ENCODE data around the gene SLC6A2.

SLC6A2 gene

GRCh38 chr16:55651841-55652824 is 3.7 kb upstream of the SLC6A2 start:
- no peak for DNase-seq

GRCh38 chr16:55653106-55653505 is 2.7 kb upstream of the SLC6A2 start:
- DNase-seq, result no peak

DNA sequence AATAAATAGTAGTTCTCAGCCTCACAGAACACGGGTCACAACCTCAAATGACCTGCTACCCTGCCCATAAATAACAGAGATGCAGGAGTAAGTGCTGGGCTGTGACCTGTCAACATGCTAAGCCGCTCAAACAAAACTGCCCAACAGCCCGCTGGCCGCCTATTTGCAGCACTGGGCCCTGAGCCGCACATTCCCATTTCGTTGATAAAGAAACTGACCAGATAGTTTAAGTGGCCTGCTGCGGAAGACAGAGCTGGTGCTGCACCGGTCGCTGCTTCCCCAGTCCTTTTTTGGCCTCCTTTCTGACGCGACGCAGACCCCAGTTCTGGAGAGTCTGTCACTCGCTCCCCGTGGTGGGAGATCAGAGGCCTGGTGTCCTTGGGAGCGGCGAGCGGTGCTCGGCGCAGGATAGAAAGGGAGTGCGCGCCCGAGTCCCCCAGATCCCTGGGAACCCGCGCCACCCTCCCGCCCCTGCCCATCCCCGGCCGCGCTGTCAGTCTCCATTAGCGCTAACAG is 349 bp upstream of the SLC6A2 start:
- no peak for DNase-seq

DNA sequence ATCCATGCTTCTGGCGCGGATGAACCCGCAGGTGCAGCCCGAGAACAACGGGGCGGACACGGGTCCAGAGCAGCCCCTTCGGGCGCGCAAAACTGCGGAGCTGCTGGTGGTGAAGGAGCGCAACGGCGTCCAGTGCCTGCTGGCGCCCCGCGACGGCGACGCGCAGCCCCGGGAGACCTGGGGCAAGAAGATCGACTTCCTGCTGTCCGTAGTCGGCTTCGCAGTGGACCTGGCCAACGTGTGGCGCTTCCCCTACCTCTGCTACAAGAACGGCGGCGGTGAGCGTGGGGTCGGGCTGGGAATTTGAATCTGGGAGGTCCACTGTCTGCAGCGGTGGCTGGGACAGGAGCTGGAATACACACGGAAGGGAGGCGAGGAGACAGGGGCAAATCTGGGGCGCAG is 904 bp downstream of the SLC6A2 start:
- DNase-seq, result no peak

- no peak for DNase-seq
Measured at GRCh38 chr16:55657616-55658015, 1.8 kb downstream of the SLC6A2 start.

DNA sequence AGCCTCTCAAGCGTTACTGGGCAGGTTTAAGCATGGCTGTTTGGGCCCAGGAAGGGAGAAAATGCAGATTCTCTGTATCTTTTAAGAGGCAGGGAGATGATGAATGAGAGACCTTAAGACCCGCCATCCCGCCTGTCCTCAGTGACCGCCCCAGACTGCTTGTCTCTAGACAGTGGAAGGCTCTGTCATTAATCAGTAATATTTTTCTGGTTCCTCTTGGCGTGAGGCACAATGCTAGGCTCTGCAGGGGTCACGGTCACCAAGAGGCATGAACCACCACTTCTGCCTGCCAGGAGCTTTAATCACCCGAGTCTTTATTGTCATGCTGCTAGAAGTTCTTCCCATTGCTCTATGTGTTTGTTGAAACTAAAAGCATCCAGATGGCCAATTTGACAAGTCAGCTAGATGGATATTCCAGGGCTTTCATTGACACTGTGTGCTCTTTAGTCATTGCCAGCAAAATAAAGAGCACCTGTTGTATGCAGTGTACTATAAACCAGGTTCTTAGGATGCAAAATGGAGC is 3.2 kb downstream of the SLC6A2 start:
- no peak for DNase-seq

- no peak for DNase-seq
Measured at GRCh38 chr16:55660026-55660425, 4.2 kb downstream of the SLC6A2 start.

GRCh38 chr16:55660828-55661227 is 5.0 kb downstream of the SLC6A2 start:
- no peak for DNase-seq

DNA sequence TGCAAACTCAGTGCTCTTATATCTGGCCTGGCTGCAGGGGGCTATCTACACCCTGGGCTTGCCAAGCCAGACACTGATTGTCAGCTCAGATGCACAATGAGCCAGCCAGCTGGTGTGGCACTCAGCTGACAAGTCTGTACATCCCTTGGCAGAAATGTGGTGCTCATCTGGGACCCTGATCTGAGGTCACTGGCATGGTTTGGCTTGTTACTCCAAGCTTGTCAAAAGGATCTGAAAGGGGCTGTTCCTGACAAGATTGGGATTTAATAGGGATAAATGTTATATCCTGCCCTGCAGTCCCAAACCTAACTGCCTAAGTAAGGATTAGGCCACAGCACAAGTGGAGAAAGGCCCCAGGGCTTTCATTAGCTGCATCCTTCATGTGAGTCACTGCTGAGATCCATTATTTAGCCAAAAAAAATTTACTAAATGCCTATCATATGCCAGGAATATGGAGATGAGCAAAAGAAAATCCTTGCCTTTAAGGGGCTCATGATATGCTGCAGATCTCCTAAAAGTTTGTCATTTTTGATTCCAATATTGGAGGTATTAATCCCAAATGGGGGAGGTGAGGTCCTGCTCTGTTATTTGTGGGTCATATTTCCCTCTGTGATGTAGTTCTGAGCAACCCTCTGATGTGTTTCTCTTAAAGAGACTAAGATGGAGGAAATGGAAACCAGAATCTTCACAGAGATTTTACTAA is 6.3 kb downstream of the SLC6A2 start:
- DNase-seq, result no peak

DNA sequence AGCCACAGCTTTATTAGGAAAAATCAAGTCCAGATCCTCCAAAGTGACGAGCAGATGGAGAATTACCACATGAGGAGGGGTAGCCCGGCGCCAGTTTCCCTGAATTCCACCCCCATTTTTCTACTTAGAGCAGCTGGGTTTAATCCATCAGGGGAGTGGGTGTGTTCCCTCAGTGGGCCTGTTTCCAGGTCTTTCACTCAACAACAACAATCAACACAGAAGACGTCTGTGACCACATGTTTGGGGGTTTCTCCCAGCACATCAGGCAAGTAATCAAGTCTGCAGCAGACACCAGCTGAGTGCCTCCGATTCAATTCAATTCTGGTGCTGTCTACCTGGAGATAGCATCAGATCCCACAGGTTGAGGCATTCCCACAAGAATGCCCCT is 6.8 kb downstream of the SLC6A2 start:
- no peak for DNase-seq

DNA sequence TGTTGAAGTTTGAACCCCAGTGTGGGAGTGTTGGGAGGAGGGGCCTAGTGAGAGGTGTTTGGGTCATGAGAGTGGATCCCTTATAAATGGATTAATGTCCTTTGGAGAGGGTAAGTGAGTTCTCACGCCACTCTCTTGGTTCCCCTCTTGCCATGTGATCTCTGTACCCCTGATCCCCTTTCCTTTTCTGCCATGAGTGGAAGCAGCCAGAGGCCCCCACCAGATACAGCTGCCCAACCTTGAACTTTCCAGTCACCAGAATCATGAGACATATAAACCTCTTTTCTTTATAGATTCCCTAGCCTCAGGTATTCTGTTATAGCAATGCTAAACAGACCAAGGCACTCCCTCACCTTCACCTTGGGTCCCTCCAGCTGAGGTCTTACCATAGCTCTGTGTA is 7.4 kb downstream of the SLC6A2 start:
- DNase-seq, result no peak

DNA sequence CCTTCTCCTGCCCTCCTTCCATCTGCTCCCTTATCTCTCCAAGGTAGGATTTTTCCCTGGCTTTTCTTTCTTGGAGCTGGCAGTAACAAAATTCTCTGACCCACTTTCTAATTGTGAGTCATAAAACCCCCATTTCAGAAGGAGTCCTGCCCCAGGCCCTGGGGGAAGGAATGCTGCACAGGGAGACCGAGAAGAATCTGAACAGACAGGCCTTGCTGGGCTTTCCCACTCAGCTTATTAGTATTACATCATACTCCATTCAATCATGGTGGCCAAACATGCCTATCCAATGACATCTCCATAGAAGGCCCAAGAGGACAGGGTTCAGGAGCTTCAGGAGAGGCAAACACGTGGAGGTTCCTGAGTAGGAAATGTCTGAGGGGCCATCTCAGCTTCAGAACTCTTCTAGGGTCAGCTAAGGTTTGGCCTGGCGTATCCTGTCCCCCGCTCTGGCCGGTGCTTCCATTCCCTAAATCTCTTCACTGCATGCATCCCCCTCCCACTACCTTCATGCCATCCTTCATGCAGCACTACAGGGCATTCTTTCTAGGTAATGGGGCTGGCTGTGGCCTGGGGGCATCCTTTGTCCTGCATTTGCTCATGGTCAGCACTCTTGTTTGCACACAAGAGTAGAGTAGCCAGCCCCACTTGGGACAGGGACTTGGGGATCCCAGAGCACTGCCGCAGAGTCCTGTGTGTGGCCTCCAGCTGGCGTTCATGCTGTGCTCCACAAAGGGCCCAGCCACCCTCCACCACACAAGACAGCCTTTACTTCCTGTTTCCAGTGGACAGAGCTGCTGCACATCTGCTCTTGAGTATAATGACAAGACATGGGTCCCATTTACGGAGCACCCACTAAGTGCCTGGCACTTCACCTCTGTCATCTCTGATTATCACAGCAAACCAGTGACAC is 8.2 kb downstream of the SLC6A2 start:
- DNase-seq, result no peak

DNA sequence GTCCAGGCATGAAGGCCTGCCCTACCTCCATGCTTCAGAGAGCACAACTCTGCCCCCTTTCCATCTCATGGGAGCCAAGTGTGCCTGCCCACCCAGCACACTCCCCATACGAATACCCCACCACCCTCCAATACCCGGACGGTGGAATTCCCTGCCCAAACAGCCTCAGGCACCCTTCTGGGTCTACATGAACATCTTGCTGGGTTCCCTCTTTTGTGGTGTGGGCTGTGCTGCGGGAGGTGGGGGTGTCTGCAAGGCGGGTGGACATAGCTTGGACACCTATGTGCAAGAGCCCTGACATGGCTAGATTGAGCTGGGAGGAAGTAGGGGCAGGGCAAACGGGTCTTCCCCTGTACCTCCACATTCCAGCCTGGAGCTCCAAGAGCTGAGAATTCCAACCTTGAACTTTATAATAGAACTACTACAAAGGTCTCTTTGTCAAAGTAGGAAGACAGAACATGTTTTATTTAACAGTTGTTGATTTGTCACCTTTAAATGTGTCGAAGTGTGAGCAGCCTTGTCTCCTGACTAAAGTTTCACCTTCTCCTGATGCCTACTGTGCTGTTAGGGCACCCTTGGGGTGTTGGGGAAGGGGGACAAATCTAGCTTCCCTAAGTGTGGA is 9.1 kb downstream of the SLC6A2 start:
- no peak for DNase-seq

DNA sequence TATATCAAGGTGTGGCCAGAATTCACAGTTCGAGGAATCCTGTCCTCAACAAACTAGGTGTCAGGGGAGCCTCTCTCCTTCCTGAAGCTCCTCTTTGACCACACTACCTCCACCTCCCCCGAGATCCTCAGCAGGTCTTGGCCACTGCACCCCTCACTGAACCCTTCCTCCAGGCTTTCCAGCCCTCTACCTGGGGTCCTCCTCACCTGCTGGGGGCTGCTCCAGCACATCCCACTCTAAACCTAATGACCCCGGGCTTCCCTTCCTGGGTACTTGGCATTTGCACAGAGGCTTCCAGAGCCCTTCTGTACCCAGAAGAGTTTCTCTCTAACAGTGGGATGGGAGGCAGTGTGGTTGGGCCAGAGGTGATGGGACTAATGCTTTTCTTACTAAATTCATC is 9.7 kb downstream of the SLC6A2 start:
- no peak for DNase-seq

DNA sequence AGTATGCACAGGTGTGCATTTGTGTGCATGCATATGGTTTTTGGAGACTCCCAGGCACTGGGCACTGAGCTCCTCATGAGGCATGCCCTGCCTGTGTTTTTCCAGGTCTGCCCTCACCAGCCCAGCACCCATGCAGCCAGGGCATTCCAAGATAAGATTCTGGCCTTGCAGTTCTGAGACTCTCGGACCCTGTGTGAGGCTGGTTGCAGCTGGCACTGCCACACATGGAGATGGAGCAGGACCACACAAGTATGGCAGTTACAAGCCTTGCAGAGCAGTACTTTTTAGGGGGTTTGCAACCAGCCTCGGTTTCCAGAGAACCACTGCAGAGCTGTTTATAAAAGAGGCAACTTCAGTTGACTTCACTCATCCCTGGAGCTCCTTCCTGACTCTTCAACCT is 10.2 kb downstream of the SLC6A2 start:
- DNase-seq, result no peak

DNA sequence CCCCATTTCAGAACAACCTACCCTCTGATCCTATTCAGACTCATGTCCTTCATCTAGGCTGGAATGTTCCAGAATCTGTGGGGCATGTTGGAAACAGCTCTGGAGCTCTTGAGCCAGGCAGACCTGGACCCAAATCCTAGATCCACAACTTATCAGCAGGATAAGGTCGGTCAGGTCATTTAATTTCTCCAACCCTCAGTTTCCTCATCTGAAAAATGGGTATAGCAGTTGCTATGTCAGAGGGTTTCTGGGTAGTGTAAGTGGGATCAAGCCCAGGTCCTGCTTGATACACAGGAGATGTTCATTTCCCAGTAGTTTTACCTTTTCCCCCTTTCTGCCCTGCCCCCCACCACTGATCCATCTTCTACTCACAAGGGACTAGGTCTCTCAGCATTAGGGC is 12.0 kb downstream of the SLC6A2 start:
- no peak for DNase-seq

GRCh38 chr16:55668340-55669281 is 12.8 kb downstream of the SLC6A2 start:
- no peak for DNase-seq

DNA sequence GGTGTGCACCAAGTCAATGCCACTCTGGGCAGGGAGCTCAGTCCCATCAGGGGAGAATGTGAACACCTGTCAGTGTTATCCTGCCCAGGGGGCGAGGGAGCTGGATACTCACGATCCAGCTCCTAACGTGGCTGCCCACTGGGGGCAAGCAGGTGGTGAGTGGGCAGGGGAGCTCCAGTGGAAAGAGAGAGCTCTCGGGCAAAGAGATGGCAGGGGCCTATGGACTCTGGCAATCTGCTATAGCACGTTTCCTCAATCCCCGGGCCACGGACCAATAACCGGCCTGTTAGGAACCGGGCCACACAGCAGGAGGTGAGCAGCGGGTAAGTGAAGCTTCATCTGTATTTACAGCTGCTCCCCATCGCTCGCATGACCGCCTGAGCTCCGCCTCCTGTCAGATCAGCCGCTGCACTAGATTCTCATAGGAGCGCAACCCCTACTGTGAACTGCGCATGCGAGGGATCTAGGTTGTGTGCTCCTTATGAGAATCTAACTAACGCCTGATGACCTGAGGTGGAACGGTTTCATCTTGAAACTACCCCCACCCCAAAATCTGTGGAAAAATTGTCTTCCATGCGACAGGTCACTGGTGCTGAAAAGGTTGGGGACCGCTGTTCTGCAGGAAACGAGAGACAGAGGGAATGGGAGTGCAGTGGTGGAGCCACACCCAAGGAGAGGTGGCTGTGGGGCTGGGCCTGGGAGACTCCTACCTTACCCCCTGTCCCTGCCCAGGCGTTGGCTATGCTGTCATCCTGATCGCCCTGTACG is 15.6 kb downstream of the SLC6A2 start:
- no peak for DNase-seq

DNA sequence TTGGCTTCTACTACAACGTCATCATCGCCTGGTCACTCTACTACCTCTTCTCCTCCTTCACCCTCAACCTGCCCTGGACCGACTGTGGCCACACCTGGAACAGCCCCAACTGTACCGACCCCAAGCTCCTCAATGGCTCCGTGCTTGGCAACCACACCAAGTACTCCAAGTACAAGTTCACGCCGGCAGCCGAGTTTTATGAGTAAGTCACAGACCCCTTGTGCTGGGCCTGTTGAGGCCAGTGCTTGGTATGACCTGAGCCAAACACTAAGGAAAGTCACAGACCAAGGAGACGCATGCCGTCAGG is 16.1 kb downstream of the SLC6A2 start:
- no peak for DNase-seq

GRCh38 chr16:55672471-55672870 is 16.7 kb downstream of the SLC6A2 start:
- DNase-seq, result no peak
